ENCODE measurements around the gene CPNE4. TPM values are rescaled to one million over a fixed set of nuclear protein-coding genes. Genes with fewer than 3 reads are reported as not detected.
A peak's percentile ranks its signal among the peaks of the same experiment; 100 is the strongest.

Gene CPNE4
- total RNA-seq, 2 experiments from 2014 or later, result not detected

DNA sequence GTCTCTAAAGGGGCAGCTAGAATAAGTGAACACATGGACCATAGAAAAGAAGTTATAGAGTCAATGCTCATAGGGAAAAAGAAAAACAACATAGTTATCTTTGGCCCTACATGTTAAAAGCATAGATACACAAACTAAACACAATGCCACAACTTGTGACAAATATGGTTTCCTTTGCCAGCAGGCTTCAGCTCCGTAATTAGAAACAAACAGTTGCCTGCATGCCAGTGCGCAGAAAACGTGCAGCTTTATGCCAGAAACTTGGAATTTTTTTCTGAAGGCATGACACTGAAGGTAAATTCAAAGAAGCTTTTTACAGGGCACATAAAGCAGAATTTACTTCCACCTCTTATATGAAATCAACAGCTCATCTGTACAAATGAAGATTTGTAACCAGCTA is 2.2 kb upstream of the CPNE4 start:
- Mint-ChIP-seq H3K4me1 (ENCODE audit: low read depth) (peaks cover 7% of the 10 kb centered on the region), H3K27me3 (peaks cover 59% of the 10 kb centered on the region), H3K9me3 (no peaks in the 10 kb centered on the region), H3K36me3 (ENCODE audit: low read depth) (peaks cover 1% of the 10 kb centered on the region), H3K27ac (no peak overlapping the region), H3K4me3 (no peak overlapping the region)
- ATAC-seq (no peak), DNase-seq (no peak)
- POLR2A ChIA-PET, result no interaction called here
- intact Hi-C loops (cut with micrococcal nuclease), result loop anchor here (10.0 kb wide), 1 partner anchor 1002 kb away; no protein-coding TSS in a partner anchor
- CTCF ChIA-PET, result interaction anchor here (2.3 to 3.8 kb wide), 3 partner anchors 7 to 174 kb away, joined by 8 to 17 read pairs (median 17); no protein-coding TSS in a partner anchor
- TF ChIP-seq, protein P1, sequence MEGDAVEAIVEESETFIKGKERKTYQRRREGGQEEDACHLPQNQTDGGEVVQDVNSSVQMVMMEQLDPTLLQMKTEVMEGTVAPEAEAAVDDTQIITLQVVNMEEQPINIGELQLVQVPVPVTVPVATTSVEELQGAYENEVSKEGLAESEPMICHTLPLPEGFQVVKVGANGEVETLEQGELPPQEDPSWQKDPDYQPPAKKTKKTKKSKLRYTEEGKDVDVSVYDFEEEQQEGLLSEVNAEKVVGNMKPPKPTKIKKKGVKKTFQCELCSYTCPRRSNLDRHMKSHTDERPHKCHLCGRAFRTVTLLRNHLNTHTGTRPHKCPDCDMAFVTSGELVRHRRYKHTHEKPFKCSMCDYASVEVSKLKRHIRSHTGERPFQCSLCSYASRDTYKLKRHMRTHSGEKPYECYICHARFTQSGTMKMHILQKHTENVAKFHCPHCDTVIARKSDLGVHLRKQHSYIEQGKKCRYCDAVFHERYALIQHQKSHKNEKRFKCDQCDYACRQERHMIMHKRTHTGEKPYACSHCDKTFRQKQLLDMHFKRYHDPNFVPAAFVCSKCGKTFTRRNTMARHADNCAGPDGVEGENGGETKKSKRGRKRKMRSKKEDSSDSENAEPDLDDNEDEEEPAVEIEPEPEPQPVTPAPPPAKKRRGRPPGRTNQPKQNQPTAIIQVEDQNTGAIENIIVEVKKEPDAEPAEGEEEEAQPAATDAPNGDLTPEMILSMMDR (IDR thresholded peaks at IDR 0.05), result no peak

DNA sequence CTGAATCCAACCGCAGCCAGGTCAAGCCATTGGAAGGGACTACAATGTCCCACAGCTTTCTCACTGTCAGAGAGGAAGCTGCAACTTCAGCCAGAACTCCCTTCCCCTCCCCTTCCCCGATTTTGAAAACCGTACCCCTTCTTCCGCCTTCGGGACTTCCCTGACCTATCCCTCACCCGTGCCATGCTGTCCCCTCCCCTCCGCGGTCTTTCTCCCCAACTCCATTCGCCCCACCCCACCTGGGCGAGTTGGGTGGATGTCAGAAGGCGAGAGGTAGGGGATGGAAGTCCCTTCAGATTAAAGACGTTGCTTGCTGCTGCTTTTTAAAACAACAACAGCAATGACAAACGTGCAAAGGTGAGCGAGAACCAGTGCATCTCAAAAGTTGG is 723 bp downstream of the CPNE4 start:
- TF ChIP-seq, protein P1 (IDR thresholded peaks at IDR 0.05), result no peak
- Mint-ChIP-seq H3K9me3 (no peaks in the 10 kb centered on the region), H3K27me3 (peaks cover 71% of the 10 kb centered on the region), H3K4me3 (no peak overlapping the region), H3K4me1 (ENCODE audit: low read depth) (peaks cover 7% of the 10 kb centered on the region), H3K27ac (no peak overlapping the region), H3K36me3 (ENCODE audit: low read depth) (peaks cover 1% of the 10 kb centered on the region)
- ATAC-seq, result no peak
- POLR2A ChIA-PET, result no interaction called here
- DNase-seq, result no peak
- CTCF ChIA-PET, result interaction anchor here (1.1 to 1.2 kb wide), 2 partner anchors 20 to 238 kb away, joined by 4 to 9 read pairs; no protein-coding TSS in a partner anchor
- intact Hi-C loops (cut with micrococcal nuclease), result loop anchor here (10.0 kb wide), 1 partner anchor 999 kb away; no protein-coding TSS in a partner anchor

DNA sequence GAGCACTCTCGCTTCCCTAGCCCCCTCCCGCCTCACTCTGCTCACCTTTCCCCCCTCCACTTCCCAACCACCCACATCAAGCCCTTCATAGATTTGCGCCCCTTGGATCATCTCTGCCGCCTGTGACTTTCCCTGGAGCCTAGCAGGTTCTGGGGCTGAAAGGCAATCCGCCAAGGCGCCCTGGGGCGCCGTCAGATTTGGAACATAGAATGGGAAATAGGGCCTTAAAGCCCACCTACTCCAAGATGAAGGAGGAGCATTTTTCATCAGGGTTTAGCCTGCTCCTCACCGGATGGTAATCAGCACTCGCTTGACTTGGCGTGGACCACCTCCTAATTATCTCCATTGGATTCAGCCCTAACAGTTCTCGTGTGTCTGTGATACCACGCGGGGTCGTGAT is 1.3 kb downstream of the CPNE4 start:
- H3K36me3 Mint-ChIP-seq (ENCODE audit: low read depth), result peaks cover 1% of the 10 kb centered on the region
- TF ChIP-seq, protein P1 (IDR thresholded peaks at IDR 0.05), result no peak
- ATAC-seq, result no peak
- H3K9me3 Mint-ChIP-seq, result no peaks in the 10 kb centered on the region
- H3K27me3 Mint-ChIP-seq, result peaks cover 70% of the 10 kb centered on the region
- no peak for DNase-seq
- ChIA-PET POLR2A (no interaction called here), CTCF (no interaction called here)
- H3K4me3 Mint-ChIP-seq, result no peak overlapping the region
- H3K4me1 Mint-ChIP-seq (ENCODE audit: low read depth), result peaks cover 7% of the 10 kb centered on the region
- no peak overlapping the region for H3K27ac Mint-ChIP-seq
- intact Hi-C loops (cut with micrococcal nuclease), result loop anchor here (10.0 kb wide), 1 partner anchor 999 kb away; no protein-coding TSS in a partner anchor

DNA sequence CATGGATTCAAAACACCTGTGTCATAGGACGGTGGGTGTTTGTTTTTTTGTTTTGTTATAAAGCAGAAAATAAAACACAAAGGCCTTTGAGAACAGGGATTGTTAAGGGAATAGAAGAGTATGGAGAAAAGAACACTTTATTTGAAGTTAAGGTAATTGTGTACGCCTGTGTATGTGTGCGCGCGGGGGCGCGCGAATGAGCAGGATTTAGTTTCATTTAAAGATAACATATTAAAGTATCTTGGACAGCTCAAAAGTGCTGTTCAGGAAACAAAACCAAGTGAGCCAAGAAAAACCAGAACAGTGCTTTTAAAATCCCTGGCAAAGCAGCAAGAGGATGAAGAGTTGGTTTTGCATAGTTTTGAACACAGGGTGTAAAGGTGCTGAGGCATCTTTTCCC is 1.9 kb downstream of the CPNE4 start:
- intact Hi-C loops (cut with micrococcal nuclease), result loop anchor here (10.0 kb wide), 1 partner anchor 998 kb away; no protein-coding TSS in a partner anchor
- H3K27me3 Mint-ChIP-seq, result peaks cover 71% of the 10 kb centered on the region
- H3K4me1 Mint-ChIP-seq (ENCODE audit: low read depth), result peaks cover 7% of the 10 kb centered on the region
- no peak overlapping the region for H3K27ac Mint-ChIP-seq
- ChIA-PET CTCF (no interaction called here), POLR2A (no interaction called here)
- ATAC-seq (no peak), DNase-seq (no peak)
- TF ChIP-seq, protein P1 (IDR thresholded peaks at IDR 0.05), result no peak
- peaks cover 1% of the 10 kb centered on the region for H3K36me3 Mint-ChIP-seq (ENCODE audit: low read depth)
- no peaks in the 10 kb centered on the region for H3K9me3 Mint-ChIP-seq
- H3K4me3 Mint-ChIP-seq, result no peak overlapping the region

DNA sequence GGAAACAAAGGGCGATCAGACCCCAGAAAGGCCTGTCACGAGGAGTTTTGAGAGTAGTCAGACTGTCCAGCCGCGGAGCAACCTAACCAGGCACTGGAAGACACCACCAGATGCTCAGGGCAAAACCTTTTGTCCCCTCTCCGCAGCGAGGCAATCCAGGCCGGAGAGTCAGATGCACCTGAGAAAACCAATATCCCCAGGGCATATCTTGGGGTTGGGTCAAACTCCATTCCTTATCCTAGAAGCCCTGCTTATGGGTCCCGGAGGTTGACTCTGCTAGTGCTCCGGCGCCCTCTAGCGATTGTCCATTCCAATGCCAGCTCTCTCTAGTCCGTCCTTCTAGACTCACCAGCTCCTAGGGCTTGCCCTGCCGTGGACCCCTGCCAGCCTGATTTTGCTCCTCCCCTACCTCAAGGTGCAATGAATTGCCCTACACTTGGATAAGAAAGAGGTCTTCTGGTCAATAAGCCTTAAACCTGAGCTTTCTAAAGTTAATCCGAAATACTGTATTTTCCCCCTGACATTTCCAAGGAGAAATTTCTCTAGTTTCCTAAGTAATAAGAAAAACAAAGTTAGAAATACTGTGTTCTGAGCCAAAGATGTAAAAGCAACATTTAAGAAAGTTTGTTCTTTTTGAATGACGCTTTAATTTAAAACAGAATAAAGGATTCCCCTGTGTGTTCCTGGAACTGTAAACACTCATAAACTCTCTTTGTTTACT is 5.5 kb downstream of the CPNE4 start:
- DNase-seq, result peak; percentile 84
- intact Hi-C loops (cut with micrococcal nuclease), result loop anchor here (5.0 kb wide), 1 partner anchor 232 kb away; no protein-coding TSS in a partner anchor
- Mint-ChIP-seq H3K4me1 (ENCODE audit: low read depth) (peaks cover 3% of the 10 kb centered on the region), H3K27me3 (peaks cover 47% of the 10 kb centered on the region), H3K27ac (no peak overlapping the region), H3K9me3 (no peaks in the 10 kb centered on the region), H3K4me3 (no peak overlapping the region), H3K36me3 (ENCODE audit: low read depth) (peaks cover under 1% of the 10 kb centered on the region)
- ChIA-PET CTCF (interaction anchor here (0.6 to 2.6 kb wide), 15 partner anchors 9 to 996 kb away, joined by 3 to 21 read pairs (median 3); no protein-coding TSS in a partner anchor), POLR2A (no interaction called here)
- TF ChIP-seq, protein P1 (IDR thresholded peaks at IDR 0.05), result peak; percentile 73
- peak; percentile 65 for ATAC-seq

Data from activated CD8-positive, alpha-beta T cell treated with anti-CD3 and anti-CD28 coated beads for 36 hours (primary cell).